K562 (cell line): ENCODE measurements around the gene LRTM1. TPM values are rescaled to one million over a fixed set of nuclear protein-coding genes. Genes with fewer than 3 reads are reported as not detected.

Experiments used
- ATAC-seq: fragments of 200-7000 bp; cut with Tn5 transposase; 3 replicates; pipeline ENCODE4 v1.9.1; 2020; ENCODE audit warnings: moderate library complexity
- BruUV-seq: library from RNA; stranded (reverse); fragments of 400-500 nt; replicated peaks from 2 replicates; lab custom pipeline; 2021; lab: Mats Ljungman, UMichigan
- CTCF ChIA-PET: fragments of 300-600 bp; formaldehyde crosslinking; extraction: SDS; loops from one replicate; lab custom pipeline; 2021; ENCODE audit warnings: low intra/inter-chr PET ratio; lab: Yijun Ruan, JAX
- POLR2A ChIA-PET: fragments of 300-600, 350-650 bp; sonication (Branson Sonifier 250); formaldehyde crosslinking; extraction: SDS; loops from one replicate; lab custom pipeline; 2021; ENCODE audit warnings: antibody characterized with exemption, inconsistent platforms; lab: Yijun Ruan, JAX
- DNase-seq, 4 experiments: peaks; one replicate each; pipeline versions ENCODE4 v3.0.0 to v3.0.0-alpha.2; 2011 to 2018; ENCODE audit warnings: low spot score in 3 of 4, mixed read lengths in 3 of 4; ENCODE audit errors: extremely low read depth in 1 of 4
- FAIRE-seq: peaks from 2 replicates; lab custom pipeline; 2011; peaks lifted over from hg19 to GRCh38; lab: Jason Lieb, UNC
- H2AFZ ChIP-seq: 2 replicates; pipeline ENCODE4 v1.6.0; 2011; ENCODE audit warnings: low read depth, low read length, control low read depth, inconsistent platforms
- H3K27ac ChIP-seq: fragments of 200-600 bp; 3 replicates; pipeline ENCODE4 v1.8.0; 2011; ENCODE audit warnings: low read depth, mild to moderate bottlenecking, control low read depth, inconsistent platforms, low read length, moderate library complexity, mixed read lengths; ENCODE audit errors: extremely low read depth
- H3K27me3 ChIP-seq, 2 experiments: fragments of 300-600 bp in 1 of 2; 2 replicates in 1 of 2; 3 replicates in 1 of 2; pipeline versions ENCODE4 v1.6.0 to v1.8.0; 2011; ENCODE audit warnings: inconsistent platforms in 2 of 2, low read length in 2 of 2, mild to moderate bottlenecking in 1 of 2, mixed read lengths in 1 of 2, moderate library complexity in 1 of 2; ENCODE audit not compliant: control insufficient read depth in 2 of 2, insufficient read depth in 2 of 2
- H3K36me3 ChIP-seq: fragments of 300-600 bp; 3 replicates; pipeline ENCODE4 v1.8.0; 2011; ENCODE audit warnings: mild to moderate bottlenecking, low read length, inconsistent platforms; ENCODE audit not compliant: control insufficient read depth, insufficient read depth
- H3K4me1 ChIP-seq, 2 experiments: fragments of 200-600 bp in 1 of 2; replicated peaks in 1 of 2; 2 replicates in 1 of 2; 3 replicates in 1 of 2; pipeline versions ENCODE4 v1.5.1 to v1.8.0; 2011; ENCODE audit warnings: inconsistent platforms in 2 of 2, low read length in 2 of 2, mild to moderate bottlenecking in 1 of 2, mixed read lengths in 1 of 2, moderate library complexity in 1 of 2; ENCODE audit not compliant: control insufficient read depth in 2 of 2, insufficient read depth in 2 of 2
- H3K4me2 ChIP-seq: 2 replicates; pipeline ENCODE4 v1.6.1; 2011; ENCODE audit warnings: low read length, control low read depth, inconsistent platforms, mixed read lengths; ENCODE audit not compliant: insufficient read depth
- H3K4me3 ChIP-seq: fragments of 200-600 bp; sonication (generic), shearing (Covaris generic); 2 replicates; pipeline ENCODE4 v1.5.1; 2016; ENCODE audit warnings: control low read depth, inconsistent platforms
- H3K79me2 ChIP-seq: fragments of 200-600 bp; 3 replicates; pipeline ENCODE4 v1.8.0; 2011; ENCODE audit warnings: low read length, inconsistent platforms; ENCODE audit not compliant: control insufficient read depth, insufficient read depth
- H3K9ac ChIP-seq, 2 experiments: 2 replicates each; pipeline versions ENCODE4 v1.6.0 to v1.6.1; 2011; ENCODE audit warnings: low read depth in 2 of 2, low read length in 2 of 2, control low read depth in 1 of 2, inconsistent platforms in 1 of 2, mild to moderate bottlenecking in 1 of 2, mixed read lengths in 1 of 2; ENCODE audit not compliant: insufficient read depth in 1 of 2
- H3K9me1 ChIP-seq: one replicate; pipeline ENCODE4 v1.6.0; 2011; ENCODE audit warnings: inconsistent platforms, mild to moderate bottlenecking, low read length, moderate library complexity; ENCODE audit not compliant: control insufficient read depth, insufficient read depth
- H3K9me3 ChIP-seq: replicated peaks from 2 replicates; pipeline ENCODE4 v1.5.1; 2011; ENCODE audit warnings: low read depth, low read length, inconsistent platforms; ENCODE audit not compliant: control insufficient read depth, insufficient read depth
- H4K20me1 ChIP-seq: replicated peaks from 2 replicates; pipeline ENCODE4 v1.6.1; 2011; ENCODE audit warnings: low read length, inconsistent platforms, mixed read lengths; ENCODE audit not compliant: control insufficient read depth, insufficient read depth
- ARNT ChIP-seq, 2 experiments: fragments of 450-650 bp; IDR thresholded peaks; 2 replicates each; pipeline ENCODE4 v1.6.1; 2016; ENCODE audit warnings: mild to moderate bottlenecking in 1 of 2
- BRD4 ChIP-seq: fragments of 200-600 bp; sonication (generic); IDR thresholded peaks from 2 replicates; pipeline ENCODE4 v1.6.1; 2017; ENCODE audit warnings: inconsistent platforms
- BRD9 ChIP-seq: fragments of 450-650 bp; IDR thresholded peaks from 2 replicates; pipeline ENCODE4 v1.6.1; 2018; ENCODE audit warnings: low read depth; ENCODE audit not compliant: partially characterized antibody
- PCBP2 ChIP-seq: fragments of 200-400 bp; formaldehyde crosslinking; IDR thresholded peaks from 2 replicates; pipeline ENCODE4 v1.6.1; 2018; ENCODE audit warnings: low read length, low read depth, mild to moderate bottlenecking, moderate library complexity; ENCODE audit not compliant: poor library complexity, severe bottlenecking
- SRF ChIP-seq, 2 experiments: fragments of 250-450, 450-650 bp in 1 of 2; sonication (Bioruptor Pico) in 1 of 2; sonication (generic) in 1 of 2; formaldehyde crosslinking; IDR thresholded peaks; 2 replicates each; pipeline versions ENCODE4 v1.5.0 to v1.5.1; 2020 to 2022; ENCODE audit warnings: mild to moderate bottlenecking in 1 of 2, missing genetic modification reagents in 1 of 2
- ZNF717 ChIP-seq: fragments of 250-450 bp; sonication (Bioruptor Pico); IDR thresholded peaks from 2 replicates; pipeline ENCODE4 v1.5.0; 2021
- WGBS: fragments of 100-300 bp; shearing (Covaris generic); methylation state at CpG from one replicate; pipeline ENCODE4 v1.1.6; 2016; ENCODE audit warnings: low coverage, mixed read lengths; ENCODE audit not compliant: insufficient coverage; ENCODE audit errors: missing lambda C conversion rate; 5-methylcytosine and 5-hydroxymethylcytosine counted together
- in situ Hi-C: fragments of 300-500 bp; cut with MboI; formaldehyde crosslinking; loops from 4 replicates; pipeline ENCODE4 v1.15.0; 2018; ENCODE audit warnings: inconsistent platforms, mixed read lengths
- intact Hi-C: fragments of 100-400 bp; cut with micrococcal nuclease; formaldehyde crosslinking; loops from 2 replicates; pipeline ENCODE4 v1.14.2; 2022
- polyA plus RNA-seq, 8 experiments: library from polyadenylated mRNA; depleted of rRNA in 4 of 8; stranded (reverse) in 5 of 8; unstranded in 3 of 8; fragments of >200 nt; fragmentation: Nextera tagmentation in 2 of 8; fragmentation: Illumina TruSeq in 1 of 8; extraction: Ambion mirVana in 2 of 8; extraction: Trizol in 1 of 8; gene quantifications; 2 replicates each; pipeline versions ENCODE4 v1.2.1 to v1.2.3, GENCODE V29; 2011 to 2014; ENCODE audit warnings: inconsistent platforms in 1 of 8, missing spikeins in 1 of 8
- total RNA-seq, 7 experiments: library from RNA; depleted of rRNA in 6 of 7; stranded (reverse); fragments of >200 nt in 6 of 7; fragmentation: Illumina TruSeq in 2 of 7; extraction: Trizol in 2 of 7; gene quantifications; 2 replicates each; pipeline versions ENCODE4 v1.2.1 to v1.2.3, GENCODE V29; 2011 to 2021; ENCODE audit warnings: low replicate concordance in 1 of 7
- TF ChIP-seq, protein P1 (sequence below): sonication (generic); formaldehyde crosslinking; IDR thresholded peaks from 2 replicates; pipeline ENCODE4 v1.8.1; 2023; ENCODE audit warnings: missing genetic modification reagents, mild to moderate bottlenecking, borderline replicate concordance

Gene LRTM1
- total and polyA plus RNA-seq, 9 of the 15 experiments (the other 6 are each of a cell fraction or from before 2014, with no cell fraction given): not detected

DNA sequence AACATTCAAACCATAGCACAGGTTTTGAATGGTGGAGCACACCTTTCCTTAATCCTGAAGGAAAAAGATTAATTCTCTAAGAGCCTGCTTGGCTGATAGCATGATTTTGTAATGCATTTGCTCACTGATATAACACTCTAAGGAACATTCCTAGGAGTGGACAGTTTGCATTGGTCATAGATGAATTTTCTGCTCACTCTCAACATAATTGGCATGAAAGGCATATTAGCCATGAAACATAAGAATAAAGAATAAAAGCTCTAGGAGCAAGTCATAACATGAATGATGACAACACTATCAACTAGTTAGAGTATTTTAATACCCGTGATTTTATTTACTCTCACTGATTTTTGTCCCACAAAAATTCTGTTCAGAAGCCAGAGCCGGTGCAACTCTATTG is 34.3 kb upstream of the LRTM1 start:
- FAIRE-seq: no peak
- Histone ChIP-seq H2AFZ (no peak overlapping the region), H3K9ac (no peak overlapping the region), H3K4me3 (no peak overlapping the region), H3K36me3 (no peaks in the 10 kb centered on the region), H3K27me3 (no peaks in the 10 kb centered on the region), H3K4me2 (no peak overlapping the region), H3K4me1 (peaks cover 0 to 3% of the 10 kb centered on the region in 2 experiments; a peak in 3 of 5 replicates), H3K27ac (no peak overlapping the region), H3K9me3 (no peaks in the 10 kb centered on the region), H3K9me1 (no peaks in the 10 kb centered on the region), H3K79me2 (no peaks in the 10 kb centered on the region), H4K20me1 (no peaks in the 10 kb centered on the region)
- no TSS peak for BruUV-seq
- CTCF ChIA-PET: no interaction called here
- WGBS: 0% methylated on average over 1 of the region's 2 CpGs
- POLR2A ChIA-PET: no interaction called here
- no peak for ATAC-seq
- in situ Hi-C loops (no loop called here), intact Hi-C loops (no loop called here)
- no peak for DNase-seq
- TF ChIP-seq SRF (CRISPR knock-in tag; IDR thresholded peaks at IDR 0.05): no peak
- no peak for TF ChIP-seq ARNT (IDR thresholded peaks at IDR 0.05)
- no peak for TF ChIP-seq BRD4
- TF ChIP-seq ZNF717 (CRISPR knock-in tag): no peak
- no peak for TF ChIP-seq BRD9

GRCh38 chr3:54960701-54961100 is 32.8 kb upstream of the LRTM1 start:
- in situ Hi-C loops (no loop called here), intact Hi-C loops (no loop called here)
- ATAC-seq (no peak), DNase-seq (no peak), FAIRE-seq (no peak)
- CTCF ChIA-PET: no interaction called here
- BruUV-seq: no TSS peak
- WGBS: 0% methylated on average over 4 of the region's 4 CpGs
- Histone ChIP-seq H3K27ac (no peak overlapping the region), H3K9me3 (no peaks in the 10 kb centered on the region), H3K4me3 (no peak overlapping the region), H4K20me1 (no peaks in the 10 kb centered on the region), H3K4me2 (no peak overlapping the region), H3K79me2 (no peaks in the 10 kb centered on the region), H3K9me1 (no peaks in the 10 kb centered on the region), H3K27me3 (no peaks in the 10 kb centered on the region), H2AFZ (no peak overlapping the region), H3K9ac (no peak overlapping the region), H3K36me3 (no peaks in the 10 kb centered on the region), H3K4me1 (peaks cover 0 to 3% of the 10 kb centered on the region in 2 experiments; a peak in 3 of 5 replicates)
- POLR2A ChIA-PET: no interaction called here
- TF ChIP-seq PCBP2: no peak
- TF ChIP-seq, protein P1, sequence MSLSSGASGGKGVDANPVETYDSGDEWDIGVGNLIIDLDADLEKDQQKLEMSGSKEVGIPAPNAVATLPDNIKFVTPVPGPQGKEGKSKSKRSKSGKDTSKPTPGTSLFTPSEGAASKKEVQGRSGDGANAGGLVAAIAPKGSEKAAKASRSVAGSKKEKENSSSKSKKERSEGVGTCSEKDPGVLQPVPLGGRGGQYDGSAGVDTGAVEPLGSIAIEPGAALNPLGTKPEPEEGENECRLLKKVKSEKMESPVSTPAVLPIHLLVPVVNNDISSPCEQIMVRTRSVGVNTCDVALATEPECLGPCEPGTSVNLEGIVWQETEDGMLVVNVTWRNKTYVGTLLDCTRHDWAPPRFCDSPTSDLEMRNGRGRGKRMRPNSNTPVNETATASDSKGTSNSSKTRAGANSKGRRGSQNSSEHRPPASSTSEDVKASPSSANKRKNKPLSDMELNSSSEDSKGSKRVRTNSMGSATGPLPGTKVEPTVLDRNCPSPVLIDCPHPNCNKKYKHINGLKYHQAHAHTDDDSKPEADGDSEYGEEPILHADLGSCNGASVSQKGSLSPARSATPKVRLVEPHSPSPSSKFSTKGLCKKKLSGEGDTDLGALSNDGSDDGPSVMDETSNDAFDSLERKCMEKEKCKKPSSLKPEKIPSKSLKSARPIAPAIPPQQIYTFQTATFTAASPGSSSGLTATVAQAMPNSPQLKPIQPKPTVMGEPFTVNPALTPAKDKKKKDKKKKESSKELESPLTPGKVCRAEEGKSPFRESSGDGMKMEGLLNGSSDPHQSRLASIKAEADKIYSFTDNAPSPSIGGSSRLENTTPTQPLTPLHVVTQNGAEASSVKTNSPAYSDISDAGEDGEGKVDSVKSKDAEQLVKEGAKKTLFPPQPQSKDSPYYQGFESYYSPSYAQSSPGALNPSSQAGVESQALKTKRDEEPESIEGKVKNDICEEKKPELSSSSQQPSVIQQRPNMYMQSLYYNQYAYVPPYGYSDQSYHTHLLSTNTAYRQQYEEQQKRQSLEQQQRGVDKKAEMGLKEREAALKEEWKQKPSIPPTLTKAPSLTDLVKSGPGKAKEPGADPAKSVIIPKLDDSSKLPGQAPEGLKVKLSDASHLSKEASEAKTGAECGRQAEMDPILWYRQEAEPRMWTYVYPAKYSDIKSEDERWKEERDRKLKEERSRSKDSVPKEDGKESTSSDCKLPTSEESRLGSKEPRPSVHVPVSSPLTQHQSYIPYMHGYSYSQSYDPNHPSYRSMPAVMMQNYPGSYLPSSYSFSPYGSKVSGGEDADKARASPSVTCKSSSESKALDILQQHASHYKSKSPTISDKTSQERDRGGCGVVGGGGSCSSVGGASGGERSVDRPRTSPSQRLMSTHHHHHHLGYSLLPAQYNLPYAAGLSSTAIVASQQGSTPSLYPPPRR: no peak
